IMR-90 (cell line): ENCODE measurements around the gene NAT10. TPM values are rescaled to one million over a fixed set of nuclear protein-coding genes. Genes with fewer than 3 reads are reported as not detected.
A peak's percentile ranks its signal among the peaks of the same experiment; 100 is the strongest.

Experiments used
- ATAC-seq: fragments of 200-7000 bp; cut with Tn5 transposase; 2 replicates; pipeline ENCODE4 v1.9.1; 2020; ENCODE audit warnings: low read depth, mild to moderate bottlenecking, moderate library complexity
- BruUV-seq: library from RNA; stranded (reverse); fragments of 400-500 nt; replicated peaks from 2 replicates; lab custom pipeline; 2021; lab: Mats Ljungman, UMichigan
- CTCF ChIA-PET: fragments of 300-600 bp; formaldehyde crosslinking; extraction: SDS; loops from one replicate; lab custom pipeline; 2021; ENCODE audit warnings: antibody characterized with exemption; lab: Yijun Ruan, JAX
- POLR2A ChIA-PET: fragments of 300-600 bp; sonication (Branson Sonifier 250); formaldehyde crosslinking; loops from one replicate; lab custom pipeline; 2022; ENCODE audit warnings: antibody characterized with exemption; ENCODE audit not compliant: unreplicated experiment; lab: Charles Lee
- DNase-seq: peaks from one replicate; pipeline ENCODE4 v3.0.0; 2013
- H2AFZ ChIP-seq: replicated peaks from 2 replicates; pipeline ENCODE3; 2013; ENCODE audit warnings: low read length, mild to moderate bottlenecking; ENCODE audit not compliant: poor library complexity
- H2AK5ac ChIP-seq: 2 replicates; pipeline ENCODE4 v1.6.1; 2013; ENCODE audit warnings: low read depth, low read length, inconsistent platforms
- H2AK9ac ChIP-seq: replicated peaks from 2 replicates; pipeline ENCODE3; 2013; ENCODE audit warnings: mild to moderate bottlenecking, low read depth, low read length, moderate library complexity; ENCODE audit not compliant: poor library complexity
- H2BK120ac ChIP-seq: 2 replicates; pipeline ENCODE4 v1.6.1; 2013; ENCODE audit warnings: low read depth, low read length, inconsistent platforms
- H2BK15ac ChIP-seq: 3 replicates; pipeline ENCODE4 v1.6.1; 2013; ENCODE audit warnings: low read depth, low read length, inconsistent platforms
- H2BK20ac ChIP-seq: 2 replicates; pipeline ENCODE4 v1.6.1; 2013; ENCODE audit warnings: low read depth, mild to moderate bottlenecking, inconsistent platforms, low read length, moderate library complexity
- H2BK5ac ChIP-seq: 2 replicates; pipeline ENCODE4 v1.6.1; 2013; ENCODE audit warnings: mild to moderate bottlenecking, low read depth, low read length, inconsistent platforms; ENCODE audit not compliant: poor library complexity, severe bottlenecking
- H3K14ac ChIP-seq: replicated peaks from 2 replicates; pipeline ENCODE4 v1.6.1; 2013; ENCODE audit warnings: low read depth, low read length, inconsistent platforms
- H3K18ac ChIP-seq: 2 replicates; pipeline ENCODE4 v1.6.1; 2013; ENCODE audit warnings: low read depth, low read length, control low read depth
- H3K23ac ChIP-seq: 2 replicates; pipeline ENCODE4 v1.6.1; 2013; ENCODE audit warnings: low read depth, low read length, inconsistent platforms
- H3K27ac ChIP-seq: 2 replicates; pipeline ENCODE4 v1.5.1; 2013; ENCODE audit warnings: mild to moderate bottlenecking, control low read depth, low read length; ENCODE audit not compliant: insufficient read depth
- H3K27me3 ChIP-seq: 2 replicates; pipeline ENCODE4 v1.6.1; 2013; ENCODE audit warnings: low read length; ENCODE audit not compliant: control insufficient read depth, insufficient read depth
- H3K36me3 ChIP-seq: 2 replicates; pipeline ENCODE4 v1.6.1; 2013; ENCODE audit warnings: low read length, mixed read lengths; ENCODE audit not compliant: control insufficient read depth, insufficient read depth
- H3K4ac ChIP-seq: 2 replicates; pipeline ENCODE4 v1.6.1; 2013; ENCODE audit warnings: low read depth, low read length, inconsistent platforms
- H3K4me1 ChIP-seq: 2 replicates; pipeline ENCODE4 v1.6.1; 2013; ENCODE audit warnings: low read length, mixed read lengths; ENCODE audit not compliant: control insufficient read depth, insufficient read depth
- H3K4me2 ChIP-seq: 2 replicates; pipeline ENCODE4 v1.6.1; 2013; ENCODE audit warnings: low read depth, mild to moderate bottlenecking, control low read depth, low read length, moderate library complexity
- H3K4me3 ChIP-seq: 2 replicates; pipeline ENCODE4 v1.5.1; 2013; ENCODE audit warnings: low read depth, mild to moderate bottlenecking, control low read depth, low read length, moderate library complexity; ENCODE audit not compliant: insufficient read depth
- H3K56ac ChIP-seq: 2 replicates; pipeline ENCODE4 v1.6.1; 2013; ENCODE audit warnings: low read length, inconsistent platforms; ENCODE audit not compliant: insufficient read depth; ENCODE audit errors: extremely low read depth
- H3K79me1 ChIP-seq, 2 experiments: 2 replicates each; pipeline ENCODE4 v1.6.1; 2013; ENCODE audit warnings: low read length in 2 of 2, inconsistent platforms in 1 of 2, low read depth in 1 of 2
- H3K9ac ChIP-seq: 2 replicates; pipeline ENCODE4 v1.6.1; 2013; ENCODE audit warnings: low read depth, low read length, control low read depth
- H3K9me1 ChIP-seq: 2 replicates; pipeline ENCODE4 v1.6.1; 2013; ENCODE audit warnings: low read length, inconsistent platforms; ENCODE audit not compliant: insufficient read depth
- H3K9me3 ChIP-seq: 2 replicates; pipeline ENCODE4 v1.6.1; 2013; ENCODE audit warnings: low read length; ENCODE audit not compliant: control insufficient read depth, insufficient read depth
- H4K20me1 ChIP-seq: 2 replicates; pipeline ENCODE4 v1.6.1; 2013; ENCODE audit warnings: low read length, inconsistent platforms; ENCODE audit not compliant: insufficient read depth
- H4K5ac ChIP-seq: 2 replicates; pipeline ENCODE4 v1.6.1; 2013; ENCODE audit warnings: mild to moderate bottlenecking, low read depth, low read length, control low read depth
- H4K8ac ChIP-seq, 2 experiments: 2 replicates each; pipeline ENCODE4 v1.6.1; 2013; ENCODE audit warnings: low read depth in 2 of 2, low read length in 2 of 2, control low read depth in 1 of 2, inconsistent platforms in 1 of 2
- H4K91ac ChIP-seq: 2 replicates; pipeline ENCODE4 v1.6.1; 2013; ENCODE audit warnings: low read depth, low read length, inconsistent platforms; ENCODE audit not compliant: insufficient read depth
- BHLHE40 ChIP-seq: fragments of 150-350 bp; IDR thresholded peaks from 2 replicates; pipeline ENCODE4 v1.6.1; 2016; ENCODE audit warnings: mild to moderate bottlenecking, low read depth, low read length
- MAFK ChIP-seq: IDR thresholded peaks from 2 replicates; pipeline ENCODE4 v1.6.1; 2012; ENCODE audit warnings: low read depth, low read length, improper control_type of control experiment
- MAZ ChIP-seq: IDR thresholded peaks from 2 replicates; pipeline ENCODE4 v1.6.1; 2012; ENCODE audit warnings: low read depth, mild to moderate bottlenecking, low read length, improper control_type of control experiment, moderate library complexity, borderline replicate concordance
- MXI1 ChIP-seq: IDR thresholded peaks from 2 replicates; pipeline ENCODE4 v1.6.1; 2012; ENCODE audit warnings: low read depth, mild to moderate bottlenecking, low read length, moderate library complexity, borderline replicate concordance
- NFE2L2 ChIP-seq: fragments of 150-350 bp; IDR thresholded peaks from 2 replicates; pipeline ENCODE4 v1.6.1; 2016; ENCODE audit warnings: low read depth, mild to moderate bottlenecking, low read length
- POLR2A ChIP-seq: IDR thresholded peaks from 2 replicates; pipeline ENCODE4 v1.6.1; 2012; ENCODE audit warnings: mild to moderate bottlenecking, low read depth, low read length
- RAD21 ChIP-seq: IDR thresholded peaks from 2 replicates; pipeline ENCODE4 v1.6.1; 2012; ENCODE audit warnings: low read length, improper control_type of control experiment
- RCOR1 ChIP-seq: IDR thresholded peaks from 2 replicates; pipeline ENCODE4 v1.6.1; 2012; ENCODE audit warnings: mild to moderate bottlenecking, low read length, improper control_type of control experiment; ENCODE audit not compliant: insufficient replicate concordance
- WGBS, 2 experiments: methylation state at CpG; one replicate each; pipeline versions ENCODE4 v1.1.5 to v1.1.7; 2013; ENCODE audit warnings: missing lambda C conversion rate in 2 of 2; ENCODE audit not compliant: insufficient read length in 1 of 2; ENCODE audit errors: extremely low coverage in 2 of 2; 5-methylcytosine and 5-hydroxymethylcytosine counted together
- dilution Hi-C: fragments of 300-500 bp; cut with HindIII; formaldehyde crosslinking; loops from one replicate; pipeline ENCODE4 v1.14.3; 2018; ENCODE audit warnings: low sequenced_read_pairs; ENCODE audit not compliant: unreplicated experiment
- in situ Hi-C: fragments of 300-500 bp; cut with MboI; formaldehyde crosslinking; loops from 3 replicates; pipeline ENCODE4 v1.14.3; 2019; ENCODE audit warnings: low sequenced_read_pairs, inconsistent platforms, mixed read lengths
- intact Hi-C: fragments of 100-400 bp; cut with micrococcal nuclease; formaldehyde crosslinking; loops from 2 replicates; pipeline ENCODE4 v1.10.0; 2022
- polyA plus RNA-seq, 3 experiments: library from polyadenylated mRNA; depleted of rRNA; stranded (reverse); fragments of >200 nt; gene quantifications; 2 replicates each; pipeline ENCODE4 v1.2.3, GENCODE V29; 2012; ENCODE audit warnings: low replicate concordance in 1 of 3
- total RNA-seq: library from RNA; depleted of rRNA; stranded (reverse); fragments of >200 nt; gene quantifications from 2 replicates; pipeline ENCODE4 v1.2.3, GENCODE V29; 2012
- TF ChIP-seq, protein P1 (sequence below): fragments of 150-350 bp; IDR thresholded peaks from 2 replicates; pipeline ENCODE4 v1.6.1; 2016; ENCODE audit warnings: low read depth, mild to moderate bottlenecking, low read length, moderate library complexity, borderline replicate concordance
- TF ChIP-seq, protein P2 (sequence below): fragments of 150-350 bp; IDR thresholded peaks from 2 replicates; pipeline ENCODE4 v1.6.1; 2017; ENCODE audit warnings: mild to moderate bottlenecking, antibody characterized with exemption, low read length, low read depth

The NAT10 gene
- total and polyA plus RNA-seq, 2 of the 4 experiments (the other 2 are of a cell fraction) = 28.1 to 34.8 TPM

DNA sequence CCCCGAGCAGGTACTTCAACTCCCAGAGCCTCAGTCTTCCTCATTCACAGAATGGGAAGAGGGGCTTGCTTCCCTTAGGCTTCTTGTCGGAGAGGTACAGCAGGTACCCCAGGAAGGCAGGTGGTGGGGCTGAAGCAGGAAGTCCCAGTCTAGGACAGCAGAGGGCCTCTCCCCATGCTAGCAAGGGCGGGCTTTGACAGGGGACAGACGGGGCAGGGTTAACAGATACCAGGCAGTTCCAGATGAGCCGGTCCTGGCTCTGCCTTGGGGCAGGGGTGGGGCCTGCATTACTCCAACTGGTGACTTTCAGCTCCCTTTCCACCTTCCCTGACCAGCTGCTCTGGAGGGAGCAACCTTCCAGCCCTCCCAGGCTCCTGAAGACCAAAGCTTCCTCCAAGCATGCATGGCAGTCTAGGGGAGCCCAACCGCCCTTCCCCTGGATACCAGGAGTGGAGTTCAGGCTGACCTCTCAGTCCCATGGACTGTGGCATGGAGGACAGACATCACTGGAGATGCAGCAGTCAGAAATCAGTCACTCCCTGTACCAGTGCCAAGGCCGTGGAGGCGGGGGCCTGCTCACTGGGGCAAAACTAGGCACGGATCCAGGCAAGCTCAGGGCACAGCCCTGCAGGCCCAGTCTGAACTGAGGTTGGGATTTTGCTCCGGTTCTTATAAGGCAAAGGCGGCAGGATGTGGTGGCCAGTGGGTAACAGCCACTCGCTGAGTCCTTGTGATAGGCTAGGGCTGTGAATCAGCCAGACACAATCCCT, 60.5 kb downstream of the NAT10 start (continued):
- TF ChIP-seq NFE2L2 = no peak

DNA sequence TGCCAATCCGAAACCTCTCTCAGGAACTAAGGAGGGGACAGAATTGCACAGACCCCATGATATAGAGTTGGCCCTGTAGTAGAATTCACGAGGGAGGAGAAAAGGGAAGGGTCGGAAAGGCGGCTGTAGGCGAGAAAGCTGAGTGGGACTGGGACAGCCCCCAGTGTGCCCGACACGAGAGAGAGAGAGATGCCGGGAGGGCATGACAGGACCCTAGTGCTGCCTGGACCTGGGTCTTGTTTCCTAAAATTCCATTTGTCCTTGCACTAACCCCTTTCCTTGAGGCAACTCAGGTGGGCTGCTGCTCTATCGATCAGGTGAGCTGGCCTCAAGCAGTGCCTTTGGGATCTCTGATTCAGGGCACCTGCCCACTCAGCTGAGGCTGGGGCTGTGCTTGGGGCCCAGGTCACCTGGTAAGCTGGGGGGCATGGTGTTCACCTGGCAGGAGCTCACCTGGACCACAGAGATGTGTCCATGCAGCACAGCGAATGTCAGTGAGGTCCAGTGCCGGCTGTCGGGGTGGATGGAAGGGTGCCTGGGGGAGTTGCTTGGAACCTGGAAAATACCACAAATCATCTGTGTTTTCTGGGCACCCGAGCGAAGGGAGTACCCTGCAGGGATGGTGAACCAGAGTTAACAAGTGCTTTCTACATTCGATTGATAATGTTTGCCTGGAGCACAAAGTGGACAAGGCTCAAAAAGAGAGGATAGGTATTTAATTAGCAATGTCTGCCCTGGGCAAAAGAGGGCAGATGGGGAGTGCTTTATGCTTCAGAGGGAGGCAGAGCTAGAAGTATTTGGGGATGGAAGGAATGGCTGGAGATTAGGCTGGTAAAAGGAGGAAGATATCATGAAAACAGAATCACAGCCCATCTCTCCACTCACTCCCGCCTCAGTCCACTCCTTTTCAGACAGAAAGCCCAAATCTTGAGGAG, 61.6 kb downstream of the NAT10 start:
- H3K36me3 ChIP-seq = no peaks in the 10 kb centered on the region
- H2AFZ ChIP-seq = peak overlapping the region; percentile 23
- no peaks in the 10 kb centered on the region for H3K79me1 ChIP-seq
- H3K9ac ChIP-seq = no peak overlapping the region
- intact Hi-C loops (no loop called here), in situ Hi-C loops (no loop called here), dilution Hi-C loops (no loop called here)
- POLR2A ChIA-PET = no interaction called here
- no peak overlapping the region for H2AK5ac ChIP-seq
- 94% methylated on average over 11 of the region's 16 CpGs; no CpG with 5 or more reads in 1 of the 2 experiments for WGBS, 2 experiments
- no peak overlapping the region for H2AK9ac ChIP-seq
- peaks cover 4% of the 10 kb centered on the region for H3K27me3 ChIP-seq
- no peak overlapping the region for H4K5ac ChIP-seq
- DNase-seq (no peak), ATAC-seq (no peak)
- TF ChIP-seq RAD21 (no peak), MAZ (no peak), MXI1 (no peak), POLR2A (no peak), RCOR1 (no peak), BHLHE40 (no peak), NFE2L2 (no peak), MAFK (no peak)
- TF ChIP-seq, protein P1, sequence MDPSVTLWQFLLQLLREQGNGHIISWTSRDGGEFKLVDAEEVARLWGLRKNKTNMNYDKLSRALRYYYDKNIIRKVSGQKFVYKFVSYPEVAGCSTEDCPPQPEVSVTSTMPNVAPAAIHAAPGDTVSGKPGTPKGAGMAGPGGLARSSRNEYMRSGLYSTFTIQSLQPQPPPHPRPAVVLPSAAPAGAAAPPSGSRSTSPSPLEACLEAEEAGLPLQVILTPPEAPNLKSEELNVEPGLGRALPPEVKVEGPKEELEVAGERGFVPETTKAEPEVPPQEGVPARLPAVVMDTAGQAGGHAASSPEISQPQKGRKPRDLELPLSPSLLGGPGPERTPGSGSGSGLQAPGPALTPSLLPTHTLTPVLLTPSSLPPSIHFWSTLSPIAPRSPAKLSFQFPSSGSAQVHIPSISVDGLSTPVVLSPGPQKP = no peak
- TF ChIP-seq, protein P2, sequence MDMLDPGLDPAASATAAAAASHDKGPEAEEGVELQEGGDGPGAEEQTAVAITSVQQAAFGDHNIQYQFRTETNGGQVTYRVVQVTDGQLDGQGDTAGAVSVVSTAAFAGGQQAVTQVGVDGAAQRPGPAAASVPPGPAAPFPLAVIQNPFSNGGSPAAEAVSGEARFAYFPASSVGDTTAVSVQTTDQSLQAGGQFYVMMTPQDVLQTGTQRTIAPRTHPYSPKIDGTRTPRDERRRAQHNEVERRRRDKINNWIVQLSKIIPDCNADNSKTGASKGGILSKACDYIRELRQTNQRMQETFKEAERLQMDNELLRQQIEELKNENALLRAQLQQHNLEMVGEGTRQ = no peak
- H3K14ac ChIP-seq = no peak overlapping the region
- H3K18ac ChIP-seq = no peak overlapping the region
- H3K27ac ChIP-seq = no peak overlapping the region
- H4K8ac ChIP-seq = no peak overlapping the region
- H3K23ac ChIP-seq = no peak overlapping the region
- no peak overlapping the region for H3K4me2 ChIP-seq
- H2BK5ac ChIP-seq = no peak overlapping the region
- H3K4me3 ChIP-seq = no peak overlapping the region
- no peaks in the 10 kb centered on the region; the same call in 1 of the 2 replicates for H4K20me1 ChIP-seq
- H3K56ac ChIP-seq = no peak overlapping the region
- H4K91ac ChIP-seq = no peak overlapping the region
- BruUV-seq = no TSS peak
- H3K9me1 ChIP-seq = no peaks in the 10 kb centered on the region; the same call in 1 of the 2 replicates
- no peak overlapping the region for H2BK120ac ChIP-seq
- CTCF ChIA-PET = no interaction called here
- H2BK15ac ChIP-seq = no peak overlapping the region
- H3K4ac ChIP-seq = no peak overlapping the region
- peaks cover 2% of the 10 kb centered on the region; the same call in 1 of the 2 replicates for H3K9me3 ChIP-seq
- H3K4me1 ChIP-seq = peaks cover 4% of the 10 kb centered on the region
- H2BK20ac ChIP-seq = no peak overlapping the region
